ENCODE results near the gene PLOD2.

PLOD2 gene

DNA sequence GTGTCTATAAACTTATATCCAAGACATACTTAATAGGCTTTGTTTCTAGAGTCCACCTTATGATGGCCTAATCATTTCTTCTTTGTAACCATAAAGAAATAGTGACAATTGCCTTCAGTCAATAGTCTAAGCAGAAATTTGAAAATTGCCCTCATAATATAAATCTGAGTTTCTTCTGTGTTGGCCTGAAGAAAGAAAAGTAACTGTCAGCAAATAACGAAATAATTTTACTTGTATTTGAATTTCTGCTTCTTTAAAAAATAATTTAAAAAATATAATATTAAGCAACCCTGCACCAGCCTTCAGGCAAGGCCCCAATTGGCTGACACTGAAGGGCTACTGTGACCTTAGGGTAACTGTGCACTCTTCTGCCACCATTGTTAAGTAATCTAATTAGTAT lies 113.5 kb downstream of the PLOD2 start:
- no peaks in the 10 kb centered on the region for H3K27me3 ChIP-seq (ENCODE audit: control insufficient read depth in 5 of 5, insufficient read depth in 4 of 5, low read length in 5 of 5)
- no peaks in the 10 kb centered on the region for H3K36me3 ChIP-seq (ENCODE audit: control insufficient read depth in 5 of 5, insufficient read depth in 5 of 5, low read length in 5 of 5)
- H3K4me3 ChIP-seq (ENCODE audit: low read depth in 1 of 5, low read length in 5 of 5) = no peak overlapping the region
- H3K9me3 ChIP-seq (ENCODE audit: control insufficient read depth in 5 of 5, low read length in 5 of 5) = no peaks in the 10 kb centered on the region
- no peak overlapping the region for H3K27ac ChIP-seq (ENCODE audit: low read depth, low read length)
- H3K4me1 ChIP-seq (ENCODE audit: control insufficient read depth in 5 of 5, insufficient read depth in 5 of 5, low read length in 5 of 5) = peaks cover 0 to 10% (median 0%) of the 10 kb centered on the region in 5 donors
- no peak overlapping the region for H3K9ac ChIP-seq (ENCODE audit: low read length in 5 of 5)

DNA sequence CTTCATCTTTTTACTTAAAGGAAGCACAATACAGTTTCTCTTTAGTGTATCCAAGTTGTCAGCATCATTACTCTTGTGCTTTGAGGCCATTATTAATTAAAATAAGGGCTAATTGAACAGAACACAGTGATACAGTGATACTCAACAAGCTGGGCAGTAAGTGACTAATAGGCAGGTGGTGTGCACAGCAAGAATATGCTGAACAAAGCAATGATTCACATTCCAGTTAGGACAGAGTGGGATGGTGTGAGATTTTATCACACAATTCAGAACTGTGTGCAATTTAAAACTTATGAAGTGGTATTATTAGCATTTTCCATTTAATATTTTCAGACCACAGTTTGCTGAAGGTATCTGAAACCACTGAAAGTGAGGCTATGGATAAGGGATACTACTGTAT lies 116.9 kb downstream of the PLOD2 start:
- Histone ChIP-seq H3K9me3 (ENCODE audit: control insufficient read depth in 5 of 5, low read length in 5 of 5) (no peaks in the 10 kb centered on the region), H3K4me1 (ENCODE audit: control insufficient read depth in 5 of 5, insufficient read depth in 5 of 5, low read length in 5 of 5) (peaks cover 0 to 4% (median 0%) of the 10 kb centered on the region in 5 donors), H3K27ac (ENCODE audit: low read depth, low read length) (no peak overlapping the region), H3K9ac (ENCODE audit: low read length in 5 of 5) (no peak overlapping the region), H3K36me3 (ENCODE audit: control insufficient read depth in 5 of 5, insufficient read depth in 5 of 5, low read length in 5 of 5) (no peaks in the 10 kb centered on the region), H3K27me3 (ENCODE audit: control insufficient read depth in 5 of 5, insufficient read depth in 4 of 5, low read length in 5 of 5) (no peaks in the 10 kb centered on the region), H3K4me3 (ENCODE audit: low read depth in 1 of 5, low read length in 5 of 5) (no peak overlapping the region)

DNA sequence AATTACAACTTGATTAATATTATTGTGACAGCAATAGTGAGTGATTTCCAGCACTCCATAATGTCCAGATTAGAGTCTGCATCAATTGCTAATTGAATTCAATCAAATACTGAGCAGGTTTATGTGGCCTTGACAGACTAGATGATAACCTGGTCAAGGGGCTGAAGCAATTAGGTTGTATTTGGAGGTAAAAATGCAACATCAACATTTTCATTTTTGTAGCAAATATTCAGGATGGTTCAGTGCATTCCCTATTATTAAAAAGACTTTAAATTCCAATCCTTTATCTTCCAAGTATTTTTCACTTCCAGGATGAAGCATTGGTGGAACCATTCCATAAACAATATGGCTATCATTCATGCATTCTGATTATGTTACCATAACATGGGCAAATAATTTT lies 120.4 kb downstream of the PLOD2 start:
- Histone ChIP-seq H3K9me3 (ENCODE audit: control insufficient read depth in 5 of 5, low read length in 5 of 5) (no peaks in the 10 kb centered on the region), H3K36me3 (ENCODE audit: control insufficient read depth in 5 of 5, insufficient read depth in 5 of 5, low read length in 5 of 5) (no peaks in the 10 kb centered on the region), H3K4me3 (ENCODE audit: low read depth in 1 of 5, low read length in 5 of 5) (no peak overlapping the region), H3K9ac (ENCODE audit: low read length in 5 of 5) (no peak overlapping the region), H3K27ac (ENCODE audit: low read depth, low read length) (no peak overlapping the region), H3K27me3 (ENCODE audit: control insufficient read depth in 5 of 5, insufficient read depth in 4 of 5, low read length in 5 of 5) (no peaks in the 10 kb centered on the region), H3K4me1 (ENCODE audit: control insufficient read depth in 5 of 5, insufficient read depth in 5 of 5, low read length in 5 of 5) (no peaks in the 10 kb centered on the region)

DNA sequence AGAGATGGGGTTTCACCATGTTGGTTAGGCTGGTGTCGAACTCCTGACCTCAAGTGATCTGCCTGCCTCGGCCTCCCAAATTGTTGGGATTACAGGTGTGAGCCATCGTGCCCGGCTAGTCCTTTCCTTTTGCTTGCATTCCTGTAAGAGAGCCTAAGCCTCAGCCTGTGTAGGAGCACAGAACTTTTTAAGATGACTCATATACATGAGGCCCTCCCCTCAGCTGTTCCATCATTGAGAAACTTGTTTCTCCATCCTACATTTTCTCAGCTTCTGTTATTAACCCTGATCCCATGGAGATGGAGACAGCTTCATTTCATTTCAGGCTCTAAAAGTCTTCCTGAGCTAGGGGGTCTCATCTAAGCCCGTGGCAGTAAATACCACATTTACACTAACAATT lies 123.3 kb downstream of the PLOD2 start:
- no peaks in the 10 kb centered on the region for H3K4me1 ChIP-seq (ENCODE audit: control insufficient read depth in 5 of 5, insufficient read depth in 5 of 5, low read length in 5 of 5)
- H3K27me3 ChIP-seq (ENCODE audit: control insufficient read depth in 5 of 5, insufficient read depth in 4 of 5, low read length in 5 of 5) = no peaks in the 10 kb centered on the region
- no peak overlapping the region for H3K9ac ChIP-seq (ENCODE audit: low read length in 5 of 5)
- no peaks in the 10 kb centered on the region for H3K36me3 ChIP-seq (ENCODE audit: control insufficient read depth in 5 of 5, insufficient read depth in 5 of 5, low read length in 5 of 5)
- no peak overlapping the region for H3K4me3 ChIP-seq (ENCODE audit: low read depth in 1 of 5, low read length in 5 of 5)
- H3K27ac ChIP-seq (ENCODE audit: low read depth, low read length) = no peak overlapping the region
- no peaks in the 10 kb centered on the region for H3K9me3 ChIP-seq (ENCODE audit: control insufficient read depth in 5 of 5, low read length in 5 of 5)

DNA sequence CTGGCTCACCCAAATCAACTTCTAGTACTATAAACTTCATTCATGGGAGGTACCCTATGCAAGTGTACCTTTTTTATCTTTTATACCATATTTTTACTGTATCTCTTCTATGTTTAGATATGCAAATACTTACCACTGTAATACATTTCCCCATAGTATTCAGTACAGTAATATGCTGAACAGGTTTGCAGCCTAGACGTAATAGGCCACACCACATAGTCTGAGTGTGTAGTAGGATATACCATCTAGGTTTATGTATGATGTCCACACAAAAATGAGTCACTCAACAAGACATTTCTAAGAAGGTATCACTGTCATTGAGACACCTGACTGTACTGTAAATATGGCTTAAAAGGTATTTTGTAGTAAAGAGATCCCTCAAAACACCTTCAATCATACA lies 124.7 kb downstream of the PLOD2 start:
- Histone ChIP-seq H3K27me3 (ENCODE audit: control insufficient read depth in 5 of 5, insufficient read depth in 4 of 5, low read length in 5 of 5) (no peaks in the 10 kb centered on the region), H3K9me3 (ENCODE audit: control insufficient read depth in 5 of 5, low read length in 5 of 5) (no peaks in the 10 kb centered on the region), H3K4me1 (ENCODE audit: control insufficient read depth in 5 of 5, insufficient read depth in 5 of 5, low read length in 5 of 5) (no peaks in the 10 kb centered on the region), H3K36me3 (ENCODE audit: control insufficient read depth in 5 of 5, insufficient read depth in 5 of 5, low read length in 5 of 5) (no peaks in the 10 kb centered on the region), H3K4me3 (ENCODE audit: low read depth in 1 of 5, low read length in 5 of 5) (no peak overlapping the region), H3K27ac (ENCODE audit: low read depth, low read length) (no peak overlapping the region), H3K9ac (ENCODE audit: low read length in 5 of 5) (no peak overlapping the region)

DNA sequence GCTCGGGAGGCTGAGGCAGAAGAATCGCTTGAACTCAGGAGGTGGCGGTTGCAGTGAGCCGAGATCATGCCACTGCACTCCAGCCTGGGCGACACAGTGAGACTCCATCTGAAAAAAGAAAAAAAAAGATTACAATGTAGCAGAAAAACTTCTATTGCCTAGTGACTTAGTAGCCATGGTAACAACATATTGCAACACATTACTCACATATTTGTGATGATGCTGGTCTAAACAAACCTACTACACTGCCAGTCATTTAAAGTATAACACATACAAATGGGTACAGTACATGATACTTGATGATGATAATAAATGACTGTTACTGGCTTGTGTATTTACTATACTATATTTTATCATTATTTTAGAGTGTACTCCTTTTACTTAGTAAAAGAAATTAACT lies 125.6 kb downstream of the PLOD2 start:
- no peaks in the 10 kb centered on the region for H3K36me3 ChIP-seq (ENCODE audit: control insufficient read depth in 5 of 5, insufficient read depth in 5 of 5, low read length in 5 of 5)
- H3K9ac ChIP-seq (ENCODE audit: low read length in 5 of 5) = no peak overlapping the region
- H3K4me3 ChIP-seq (ENCODE audit: low read depth in 1 of 5, low read length in 5 of 5) = no peak overlapping the region
- no peak overlapping the region for H3K27ac ChIP-seq (ENCODE audit: low read depth, low read length)
- no peaks in the 10 kb centered on the region for H3K4me1 ChIP-seq (ENCODE audit: control insufficient read depth in 5 of 5, insufficient read depth in 5 of 5, low read length in 5 of 5)
- H3K27me3 ChIP-seq (ENCODE audit: control insufficient read depth in 5 of 5, insufficient read depth in 4 of 5, low read length in 5 of 5) = no peaks in the 10 kb centered on the region
- no peaks in the 10 kb centered on the region for H3K9me3 ChIP-seq (ENCODE audit: control insufficient read depth in 5 of 5, low read length in 5 of 5)

DNA sequence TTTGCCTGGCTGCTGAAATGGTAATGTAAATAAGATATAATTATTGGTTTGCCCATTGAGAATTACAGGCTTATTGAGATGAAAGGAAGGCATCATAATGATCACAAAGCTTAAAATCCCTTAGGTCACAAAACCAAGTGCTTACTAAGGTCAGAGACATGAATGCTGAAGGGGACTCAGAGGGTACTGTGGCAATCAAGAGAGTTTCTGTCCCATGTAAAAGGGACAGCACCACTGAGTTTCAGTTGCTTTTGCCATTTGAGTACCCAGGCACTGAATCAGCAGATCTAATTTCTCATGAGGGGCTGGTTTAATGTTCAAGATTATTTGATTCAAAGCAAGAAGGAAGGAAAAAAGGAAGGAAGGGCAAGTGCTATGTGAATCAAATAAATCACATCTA lies 127.0 kb downstream of the PLOD2 start:
- Histone ChIP-seq H3K27me3 (ENCODE audit: control insufficient read depth in 5 of 5, insufficient read depth in 4 of 5, low read length in 5 of 5) (no peaks in the 10 kb centered on the region), H3K9ac (ENCODE audit: low read length in 5 of 5) (no peak overlapping the region), H3K4me1 (ENCODE audit: control insufficient read depth in 5 of 5, insufficient read depth in 5 of 5, low read length in 5 of 5) (no peaks in the 10 kb centered on the region), H3K36me3 (ENCODE audit: control insufficient read depth in 5 of 5, insufficient read depth in 5 of 5, low read length in 5 of 5) (no peaks in the 10 kb centered on the region), H3K27ac (ENCODE audit: low read depth, low read length) (no peak overlapping the region), H3K4me3 (ENCODE audit: low read depth in 1 of 5, low read length in 5 of 5) (no peak overlapping the region), H3K9me3 (ENCODE audit: control insufficient read depth in 5 of 5, low read length in 5 of 5) (peaks cover 0 to 5% (median 0%) of the 10 kb centered on the region in 5 donors)

DNA sequence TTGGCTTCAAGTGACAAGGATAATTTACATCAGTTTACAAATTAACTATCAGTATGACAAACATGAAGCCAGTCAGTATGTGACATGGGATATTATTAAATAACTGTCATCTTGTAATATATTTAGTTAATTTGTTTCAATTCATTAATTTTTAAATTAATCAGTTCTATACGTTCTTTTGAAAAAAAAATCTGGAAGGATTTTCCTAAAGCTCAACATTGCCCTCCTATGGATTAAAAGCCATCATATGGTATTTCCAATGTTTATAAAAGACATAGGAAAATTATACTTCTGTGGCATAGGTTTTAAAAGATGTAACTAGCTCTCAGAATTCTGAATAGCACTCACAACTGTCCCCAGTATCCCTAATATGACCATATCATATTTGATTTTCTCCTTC lies 134.4 kb downstream of the PLOD2 start:
- Histone ChIP-seq H3K36me3 (ENCODE audit: control insufficient read depth in 5 of 5, insufficient read depth in 5 of 5, low read length in 5 of 5) (no peaks in the 10 kb centered on the region), H3K4me1 (ENCODE audit: control insufficient read depth in 5 of 5, insufficient read depth in 5 of 5, low read length in 5 of 5) (no peaks in the 10 kb centered on the region), H3K4me3 (ENCODE audit: low read depth in 1 of 5, low read length in 5 of 5) (no peak overlapping the region), H3K27ac (ENCODE audit: low read depth, low read length) (no peak overlapping the region), H3K9ac (ENCODE audit: low read length in 5 of 5) (no peak overlapping the region), H3K9me3 (ENCODE audit: control insufficient read depth in 5 of 5, low read length in 5 of 5) (peaks cover 0 to 5% (median 0%) of the 10 kb centered on the region in 5 donors), H3K27me3 (ENCODE audit: control insufficient read depth in 5 of 5, insufficient read depth in 4 of 5, low read length in 5 of 5) (no peaks in the 10 kb centered on the region)

DNA sequence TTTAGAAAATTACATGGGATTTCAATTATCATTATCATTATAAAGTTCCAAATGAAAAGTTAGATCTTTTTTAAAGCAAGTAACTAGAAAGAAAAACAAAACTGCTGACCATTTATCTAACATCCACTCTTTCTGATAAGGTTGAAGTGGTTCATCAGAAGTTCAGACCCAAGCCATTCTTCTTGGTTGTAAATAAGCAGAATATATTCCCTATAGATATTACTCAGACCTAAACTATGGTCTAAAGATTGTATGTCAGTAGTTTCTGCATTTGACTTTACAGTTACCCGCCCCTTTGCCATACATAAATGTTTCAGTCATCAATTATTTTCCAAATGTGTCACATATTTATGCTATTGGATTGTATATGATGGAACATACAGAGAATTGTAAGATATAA lies 136.7 kb downstream of the PLOD2 start:
- H3K9ac ChIP-seq (ENCODE audit: low read length in 5 of 5) = no peak overlapping the region
- H3K4me3 ChIP-seq (ENCODE audit: low read depth in 1 of 5, low read length in 5 of 5) = no peak overlapping the region
- H3K27ac ChIP-seq (ENCODE audit: low read depth, low read length) = no peak overlapping the region
- no peaks in the 10 kb centered on the region for H3K9me3 ChIP-seq (ENCODE audit: control insufficient read depth in 5 of 5, low read length in 5 of 5)
- H3K36me3 ChIP-seq (ENCODE audit: control insufficient read depth in 5 of 5, insufficient read depth in 5 of 5, low read length in 5 of 5) = no peaks in the 10 kb centered on the region
- no peaks in the 10 kb centered on the region for H3K27me3 ChIP-seq (ENCODE audit: control insufficient read depth in 5 of 5, insufficient read depth in 4 of 5, low read length in 5 of 5)
- no peaks in the 10 kb centered on the region for H3K4me1 ChIP-seq (ENCODE audit: control insufficient read depth in 5 of 5, insufficient read depth in 5 of 5, low read length in 5 of 5)

DNA sequence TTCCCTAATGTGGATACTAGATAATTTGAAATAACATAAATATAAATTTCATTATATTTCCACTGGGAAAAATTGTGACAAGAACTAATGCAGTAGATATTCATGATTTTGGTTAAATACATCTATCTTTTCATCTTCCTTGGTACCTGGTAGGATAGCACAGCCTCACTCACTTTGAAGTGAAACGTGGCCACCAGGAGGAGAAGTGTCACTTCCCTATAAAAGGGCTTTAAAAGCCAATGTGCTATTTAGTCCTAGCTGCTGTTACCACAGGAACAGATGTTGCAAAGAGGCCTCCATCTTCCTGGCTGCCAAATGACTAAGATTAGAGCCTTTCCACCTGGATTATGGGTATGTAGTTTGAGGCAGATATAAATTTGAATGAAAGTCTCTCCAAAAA lies 140.0 kb downstream of the PLOD2 start:
- no peaks in the 10 kb centered on the region for H3K4me1 ChIP-seq (ENCODE audit: control insufficient read depth in 5 of 5, insufficient read depth in 5 of 5, low read length in 5 of 5)

DNA sequence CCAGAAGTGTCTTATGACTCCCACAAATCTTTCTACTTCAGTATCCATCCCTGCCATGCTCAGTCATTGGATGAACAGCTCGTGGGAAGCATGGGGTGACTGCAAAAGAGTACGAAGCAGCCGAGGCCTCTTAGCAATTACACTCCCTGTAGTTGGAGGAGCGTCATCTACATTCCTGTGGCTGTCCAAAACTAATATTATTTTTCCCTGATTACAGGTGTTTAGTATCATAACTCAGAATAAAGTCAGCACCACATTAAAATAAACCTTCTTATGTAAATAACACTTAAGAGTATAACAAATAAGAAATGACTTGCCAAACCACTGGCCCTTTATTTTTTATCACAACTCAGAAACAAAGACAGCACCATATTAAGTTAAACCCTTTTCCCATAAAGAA lies 141.5 kb downstream of the PLOD2 start:
- H3K9ac ChIP-seq (ENCODE audit: low read length in 5 of 5) = no peak overlapping the region
- no peaks in the 10 kb centered on the region for H3K4me1 ChIP-seq (ENCODE audit: control insufficient read depth in 5 of 5, insufficient read depth in 5 of 5, low read length in 5 of 5)
- no peak overlapping the region for H3K27ac ChIP-seq (ENCODE audit: low read depth, low read length)

More for the DNA sequence above, 140.0 kb downstream of the PLOD2 start:
- no peak overlapping the region for H3K4me3 ChIP-seq (ENCODE audit: low read depth in 1 of 5, low read length in 5 of 5)
- H3K36me3 ChIP-seq (ENCODE audit: control insufficient read depth in 5 of 5, insufficient read depth in 5 of 5, low read length in 5 of 5) = no peaks in the 10 kb centered on the region
- no peak overlapping the region for H3K9ac ChIP-seq (ENCODE audit: low read length in 5 of 5)
- H3K27ac ChIP-seq (ENCODE audit: low read depth, low read length) = no peak overlapping the region
- H3K27me3 ChIP-seq (ENCODE audit: control insufficient read depth in 5 of 5, insufficient read depth in 4 of 5, low read length in 5 of 5) = no peaks in the 10 kb centered on the region
- no peaks in the 10 kb centered on the region for H3K9me3 ChIP-seq (ENCODE audit: control insufficient read depth in 5 of 5, low read length in 5 of 5)

More for the DNA sequence above, 141.5 kb downstream of the PLOD2 start:
- no peaks in the 10 kb centered on the region for H3K9me3 ChIP-seq (ENCODE audit: control insufficient read depth in 5 of 5, low read length in 5 of 5)
- no peaks in the 10 kb centered on the region for H3K27me3 ChIP-seq (ENCODE audit: control insufficient read depth in 5 of 5, insufficient read depth in 4 of 5, low read length in 5 of 5)
- H3K4me3 ChIP-seq (ENCODE audit: low read depth in 1 of 5, low read length in 5 of 5) = no peak overlapping the region
- H3K36me3 ChIP-seq (ENCODE audit: control insufficient read depth in 5 of 5, insufficient read depth in 5 of 5, low read length in 5 of 5) = no peaks in the 10 kb centered on the region

Data from subcutaneous abdominal adipose tissue (tissue), 5 donors.